Pancreas (tissue), 10 donors: ENCODE results near the gene C8B. TPM values are rescaled to one million over a fixed set of nuclear protein-coding genes. Genes with fewer than 3 reads are reported as not detected.

Source experiments
- ATAC-seq, 4 donors: fragments of 200-7000 bp; cut with Tn5 transposase; one replicate each; pipeline versions ENCODE4 v1.8.0 to v1.9.1; 2020; ENCODE audit warnings: mild to moderate bottlenecking in 4 of 4, moderate library complexity in 4 of 4
- DNase-seq, 6 donors: peaks; one replicate each; pipeline ENCODE4 v3.0.0-alpha.2; 2020
- FAIRE-seq: peaks from 2 replicates; lab custom pipeline; 2012; peaks lifted over from hg19 to GRCh38; lab: Jason Lieb, UNC
- H3K27ac ChIP-seq, 4 donors: fragments of 200-600 bp; sonication (generic); 1 replicate in 3 of 4; 2 replicates in 1 of 4; pipeline versions ENCODE4 v1.5.0 to v1.8.0; 2020
- H3K27me3 ChIP-seq, 4 donors: fragments of 200-600 bp; one replicate each; pipeline ENCODE4 v1.8.0; 2021
- H3K36me3 ChIP-seq, 3 donors: fragments of 200-600 bp; sonication (generic) in 1 of 3; one replicate each; pipeline versions ENCODE4 v1.5.0 to v1.8.0; 2020 to 2021
- H3K4me1 ChIP-seq, 3 donors: fragments of 200-600 bp; one replicate each; pipeline ENCODE4 v1.8.0; 2021
- H3K4me3 ChIP-seq, 4 donors: fragments of 200-600 bp; sonication (generic) in 2 of 4; one replicate each; pipeline versions ENCODE4 v1.5.0 to v1.8.0; 2020 to 2021
- H3K9me3 ChIP-seq, 4 donors: fragments of 200-600 bp; one replicate each; pipeline ENCODE4 v1.8.0; 2021
- WGBS, 2 donors: extraction: QIAGEN DNeasy Blood & Tissue Kit; methylation state at CpG; one replicate each; pipeline ENCODE4 v1.1.7; 2013; 5-methylcytosine and 5-hydroxymethylcytosine counted together
- intact Hi-C, 3 donors: fragments of 100-400 bp; cut with DNase I; formaldehyde crosslinking; loops; one replicate each; pipeline versions ENCODE4 v1.11.1 to v1.14.2; 2022
- polyA plus RNA-seq, 2 donors: library from polyadenylated mRNA; stranded (reverse); fragments of 200-250 nt; gene quantifications; one replicate each; pipeline ENCODE4 v1.2.3, GENCODE V29; 2013
- total RNA-seq, 6 donors: library from RNA; stranded (reverse); fragmentation: NEBNext Ultra II Directional in 4 of 6; extraction: Animal tissue kit (Norgen Biotek cat#: 25700) in 4 of 6; gene quantifications; one replicate each; pipeline versions ENCODE4 v1.2.1 to v1.2.4, GENCODE V29; 2021 to 2023
- TF ChIP-seq, protein P1 (sequence below), 4 donors: fragments of 200-600 bp; sonication (generic) in 3 of 4; IDR thresholded peaks; one replicate each; pipeline versions ENCODE4 v1.5.0 to v1.8.0; 2021; ENCODE audit warnings: antibody characterized with exemption in 4 of 4
- donor health status: healthy with polysubstance abuse.
- donor health status: DM: no; HTN: no; CAD: no; lungs with moderate emphysema.
- donor health status: DM: no; HTN: no; CAD: no.
- donor health status: control.
- donor health status: control.
- donor health status: Bipolar disorder and iron deficiency.
- donor health status: DM: yes; HTN: yes; CAD: no.
- donor health status: DM: no; HTN: no; CAD: no.
- donor health status: DM: no; HTN: no; CAD: no.
- donor health status: DM: yes; HTN: yes; CAD: no.

Gene C8B
- total and polyA plus RNA-seq, 8 donors: 0.05 to 0.28 (median 0.18) TPM; not detected in 4

DNA sequence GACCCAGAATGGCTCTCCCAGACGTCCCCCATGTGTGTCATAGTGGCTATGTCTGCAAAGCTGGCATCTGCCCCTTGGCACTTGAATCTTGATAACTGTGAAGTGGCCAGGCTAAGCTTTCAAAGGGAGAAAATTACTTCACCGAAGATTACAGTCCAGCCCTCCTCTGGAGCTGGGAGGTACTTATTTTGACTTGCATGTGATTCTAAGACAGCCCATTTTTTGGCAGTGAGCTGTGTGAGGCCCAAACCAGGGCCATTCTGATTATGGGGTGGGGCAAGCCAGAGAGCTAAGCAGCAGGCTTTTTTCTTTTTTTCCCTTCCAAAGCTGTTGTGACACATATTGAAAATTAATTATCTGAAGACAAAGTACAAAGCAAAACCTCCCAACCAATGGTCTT lies 42.1 kb upstream of the C8B start:
- Histone ChIP-seq H3K4me1 (no peaks in the 10 kb centered on the region), H3K36me3 (no peaks in the 10 kb centered on the region), H3K9me3 (no peaks in the 10 kb centered on the region), H3K27ac (no peak overlapping the region), H3K27me3 (no peaks in the 10 kb centered on the region), H3K4me3 (no peak overlapping the region)
- 62 to 67% methylated on average over 2 of the region's 2 CpGs for WGBS, 2 donors
- TF ChIP-seq, protein P1, sequence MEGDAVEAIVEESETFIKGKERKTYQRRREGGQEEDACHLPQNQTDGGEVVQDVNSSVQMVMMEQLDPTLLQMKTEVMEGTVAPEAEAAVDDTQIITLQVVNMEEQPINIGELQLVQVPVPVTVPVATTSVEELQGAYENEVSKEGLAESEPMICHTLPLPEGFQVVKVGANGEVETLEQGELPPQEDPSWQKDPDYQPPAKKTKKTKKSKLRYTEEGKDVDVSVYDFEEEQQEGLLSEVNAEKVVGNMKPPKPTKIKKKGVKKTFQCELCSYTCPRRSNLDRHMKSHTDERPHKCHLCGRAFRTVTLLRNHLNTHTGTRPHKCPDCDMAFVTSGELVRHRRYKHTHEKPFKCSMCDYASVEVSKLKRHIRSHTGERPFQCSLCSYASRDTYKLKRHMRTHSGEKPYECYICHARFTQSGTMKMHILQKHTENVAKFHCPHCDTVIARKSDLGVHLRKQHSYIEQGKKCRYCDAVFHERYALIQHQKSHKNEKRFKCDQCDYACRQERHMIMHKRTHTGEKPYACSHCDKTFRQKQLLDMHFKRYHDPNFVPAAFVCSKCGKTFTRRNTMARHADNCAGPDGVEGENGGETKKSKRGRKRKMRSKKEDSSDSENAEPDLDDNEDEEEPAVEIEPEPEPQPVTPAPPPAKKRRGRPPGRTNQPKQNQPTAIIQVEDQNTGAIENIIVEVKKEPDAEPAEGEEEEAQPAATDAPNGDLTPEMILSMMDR (IDR thresholded peaks at IDR 0.05): no peak
- intact Hi-C loops: no loop called here
- DNase-seq (no peak), ATAC-seq (no peak), FAIRE-seq (no peak)

DNA sequence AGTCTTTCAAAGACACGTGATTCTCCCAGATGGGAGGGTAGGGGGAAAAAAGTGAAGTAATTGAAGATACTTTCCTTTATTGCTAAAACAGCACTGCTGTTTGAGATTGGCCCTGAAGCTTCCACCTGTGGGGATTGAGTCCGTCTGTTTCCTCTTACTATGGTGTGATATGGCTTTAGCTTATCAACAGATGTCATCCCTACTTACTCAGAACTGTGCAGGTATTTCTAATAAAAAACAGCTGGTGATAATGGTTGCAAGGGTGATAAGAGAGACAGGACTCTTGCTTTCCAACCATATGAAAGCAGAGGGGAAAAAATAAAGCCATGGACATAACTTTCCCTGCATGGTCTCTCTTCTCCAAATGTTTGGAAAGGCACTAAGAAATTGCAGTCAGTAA lies 41.7 kb upstream of the C8B start:
- DNase-seq (no peak), FAIRE-seq (no peak), ATAC-seq (no peak)
- H3K4me1 ChIP-seq: no peaks in the 10 kb centered on the region
- no peak overlapping the region for H3K4me3 ChIP-seq
- intact Hi-C loops: no loop called here
- no peaks in the 10 kb centered on the region for H3K27me3 ChIP-seq
- TF ChIP-seq, protein P1 (IDR thresholded peaks at IDR 0.05): no peak
- H3K27ac ChIP-seq: no peak overlapping the region
- H3K36me3 ChIP-seq: no peaks in the 10 kb centered on the region
- 39 to 58% methylated on average over 2 of the region's 2 CpGs for WGBS, 2 donors
- no peaks in the 10 kb centered on the region for H3K9me3 ChIP-seq

DNA sequence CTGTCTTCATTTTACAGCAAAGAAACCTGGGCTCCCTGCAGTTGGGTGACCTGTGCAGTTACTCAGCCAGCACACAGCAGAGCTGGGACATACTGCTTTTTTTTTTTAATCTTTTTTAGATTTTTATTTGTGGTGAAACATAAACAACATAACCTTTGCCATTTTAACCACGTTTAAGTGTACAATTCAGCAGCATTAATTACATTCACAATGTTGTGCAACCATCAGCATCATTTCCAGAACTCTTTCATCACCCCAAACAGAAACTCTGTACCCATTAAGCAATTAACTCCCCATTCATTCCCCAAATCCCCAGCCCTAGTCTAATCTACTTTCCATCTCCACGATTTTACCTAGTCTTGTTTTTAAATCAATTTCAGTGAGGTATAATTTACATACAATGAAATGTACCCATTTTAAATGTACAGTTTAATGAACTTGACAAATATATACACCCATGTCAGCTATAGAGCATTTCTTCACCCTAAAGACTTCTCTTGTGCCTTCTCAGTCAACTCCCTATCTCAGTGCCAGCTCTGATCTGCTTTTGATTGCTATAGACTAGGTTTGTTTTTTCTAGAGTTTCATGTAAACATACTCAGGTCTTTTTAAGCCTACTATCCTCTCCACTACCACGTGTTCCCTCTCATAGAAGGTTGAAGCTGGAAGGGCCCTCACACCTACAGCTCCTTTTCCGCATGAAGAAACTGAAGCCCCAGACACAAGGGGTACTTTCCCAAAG lies 37.8 kb upstream of the C8B start:
- TF ChIP-seq, protein P1 (IDR thresholded peaks at IDR 0.05): no peak
- intact Hi-C loops: no loop called here
- Histone ChIP-seq H3K27ac (no peak overlapping the region), H3K27me3 (no peaks in the 10 kb centered on the region), H3K9me3 (no peaks in the 10 kb centered on the region), H3K36me3 (no peaks in the 10 kb centered on the region), H3K4me3 (no peak overlapping the region), H3K4me1 (no peaks in the 10 kb centered on the region)
- WGBS, 2 donors: 41 to 46% methylated on average over 4 of the region's 4 CpGs
- ATAC-seq (no peak), DNase-seq (no peak), FAIRE-seq (no peak)

DNA sequence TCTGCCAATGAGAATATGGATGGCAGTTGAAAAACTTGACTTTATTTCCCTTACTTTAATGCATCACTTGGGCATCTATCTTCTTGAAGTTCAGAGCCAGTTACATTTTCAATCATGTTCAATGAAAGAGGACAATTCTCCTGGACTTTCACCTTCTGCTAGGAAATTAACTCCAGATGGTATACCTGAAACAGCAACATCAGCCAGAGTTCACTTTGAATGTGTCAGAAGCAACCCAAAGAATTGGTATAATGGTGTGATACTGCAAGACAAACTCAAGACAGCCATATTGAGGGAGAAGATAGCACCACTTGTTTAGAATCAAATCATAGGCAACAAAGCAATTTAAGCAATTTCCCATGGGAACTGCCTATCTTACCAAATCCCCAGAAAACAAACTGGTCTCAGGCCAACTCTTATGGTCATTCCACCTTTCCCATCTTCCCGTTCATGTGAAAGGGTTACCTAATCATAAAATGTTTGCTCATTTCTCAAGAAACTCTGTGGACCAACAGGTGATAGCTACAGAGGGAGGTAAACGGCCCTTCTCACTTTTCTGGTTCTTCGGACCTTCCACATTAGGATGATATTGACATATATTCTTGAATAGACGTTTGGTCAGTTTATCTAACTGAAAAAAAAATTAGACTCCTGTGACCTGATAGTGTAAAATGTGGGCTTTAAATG lies 29.7 kb upstream of the C8B start:
- FAIRE-seq (no peak), DNase-seq (no peak), ATAC-seq (no peak)
- TF ChIP-seq, protein P1 (IDR thresholded peaks at IDR 0.05): no peak
- Histone ChIP-seq H3K36me3 (no peaks in the 10 kb centered on the region), H3K4me3 (no peak overlapping the region), H3K9me3 (no peaks in the 10 kb centered on the region), H3K27ac (no peak overlapping the region), H3K4me1 (no peaks in the 10 kb centered on the region), H3K27me3 (no peaks in the 10 kb centered on the region)
- intact Hi-C loops: no loop called here
- WGBS, 2 donors: 62 to 71% methylated on average over 4 of the region's 4 CpGs

DNA sequence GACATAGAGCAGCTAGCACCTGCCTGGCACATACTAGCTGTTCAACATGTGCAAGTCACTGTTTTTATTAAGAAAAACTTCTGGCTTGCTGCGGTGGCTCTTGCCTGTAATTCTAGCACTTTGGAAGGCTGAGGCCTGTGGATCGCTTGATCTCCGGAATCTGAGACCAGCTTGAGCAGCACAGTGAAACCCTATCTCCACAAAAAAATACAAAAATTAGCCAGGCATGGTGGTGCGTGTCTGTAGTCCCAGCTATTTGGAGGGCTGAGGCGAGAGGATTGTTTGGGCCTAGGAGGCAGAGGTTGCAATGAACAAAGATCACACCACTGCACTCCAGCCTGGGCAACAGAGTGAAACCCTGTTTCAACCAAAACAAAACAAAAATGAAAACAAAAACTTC lies 27.7 kb upstream of the C8B start:
- intact Hi-C loops: no loop called here
- 96 to 97% methylated on average over 5 of the region's 5 CpGs for WGBS, 2 donors

More for the DNA sequence above, 27.7 kb upstream of the C8B start:
- no peak for ATAC-seq
- no peak for FAIRE-seq
- TF ChIP-seq, protein P1 (IDR thresholded peaks at IDR 0.05): no peak
- Histone ChIP-seq H3K27ac (no peak overlapping the region), H3K9me3 (no peaks in the 10 kb centered on the region), H3K4me1 (no peaks in the 10 kb centered on the region), H3K36me3 (no peaks in the 10 kb centered on the region), H3K4me3 (no peak overlapping the region), H3K27me3 (no peaks in the 10 kb centered on the region)
- no peak for DNase-seq
